IMR-90 (cell line): ENCODE data around the gene MET. TPM values are rescaled to one million over a fixed set of nuclear protein-coding genes. Genes with fewer than 3 reads are reported as not detected.
A peak's percentile ranks its signal among the peaks of the same experiment; 100 is the strongest.

Experiments used
- ATAC-seq: fragments of 200-7000 bp; cut with Tn5 transposase; 2 replicates; pipeline ENCODE4 v1.9.1; 2020; ENCODE audit warnings: low read depth, mild to moderate bottlenecking, moderate library complexity
- BruUV-seq: library from RNA; stranded (reverse); fragments of 400-500 nt; replicated peaks from 2 replicates; lab custom pipeline; 2021; lab: Mats Ljungman, UMichigan
- CTCF ChIA-PET: fragments of 300-600 bp; formaldehyde crosslinking; extraction: SDS; loops from one replicate; lab custom pipeline; 2021; ENCODE audit warnings: antibody characterized with exemption; lab: Yijun Ruan, JAX
- POLR2A ChIA-PET: fragments of 300-600 bp; sonication (Branson Sonifier 250); formaldehyde crosslinking; loops from one replicate; lab custom pipeline; 2022; ENCODE audit warnings: antibody characterized with exemption; ENCODE audit not compliant: unreplicated experiment; lab: Charles Lee
- DNase-seq: peaks from one replicate; pipeline ENCODE4 v3.0.0; 2013
- H2AFZ ChIP-seq: replicated peaks from 2 replicates; pipeline ENCODE3; 2013; ENCODE audit warnings: low read length, mild to moderate bottlenecking; ENCODE audit not compliant: poor library complexity
- H2AK5ac ChIP-seq: 2 replicates; pipeline ENCODE4 v1.6.1; 2013; ENCODE audit warnings: low read depth, low read length, inconsistent platforms
- H2AK9ac ChIP-seq: replicated peaks from 2 replicates; pipeline ENCODE3; 2013; ENCODE audit warnings: mild to moderate bottlenecking, low read depth, low read length, moderate library complexity; ENCODE audit not compliant: poor library complexity
- H2BK120ac ChIP-seq: 2 replicates; pipeline ENCODE4 v1.6.1; 2013; ENCODE audit warnings: low read depth, low read length, inconsistent platforms
- H2BK15ac ChIP-seq: 3 replicates; pipeline ENCODE4 v1.6.1; 2013; ENCODE audit warnings: low read depth, low read length, inconsistent platforms
- H2BK20ac ChIP-seq: 2 replicates; pipeline ENCODE4 v1.6.1; 2013; ENCODE audit warnings: low read depth, mild to moderate bottlenecking, inconsistent platforms, low read length, moderate library complexity
- H2BK5ac ChIP-seq: 2 replicates; pipeline ENCODE4 v1.6.1; 2013; ENCODE audit warnings: mild to moderate bottlenecking, low read depth, low read length, inconsistent platforms; ENCODE audit not compliant: poor library complexity, severe bottlenecking
- H3K14ac ChIP-seq: replicated peaks from 2 replicates; pipeline ENCODE4 v1.6.1; 2013; ENCODE audit warnings: low read depth, low read length, inconsistent platforms
- H3K18ac ChIP-seq: 2 replicates; pipeline ENCODE4 v1.6.1; 2013; ENCODE audit warnings: low read depth, low read length, control low read depth
- H3K23ac ChIP-seq: 2 replicates; pipeline ENCODE4 v1.6.1; 2013; ENCODE audit warnings: low read depth, low read length, inconsistent platforms
- H3K27ac ChIP-seq: 2 replicates; pipeline ENCODE4 v1.5.1; 2013; ENCODE audit warnings: mild to moderate bottlenecking, control low read depth, low read length; ENCODE audit not compliant: insufficient read depth
- H3K27me3 ChIP-seq: 2 replicates; pipeline ENCODE4 v1.6.1; 2013; ENCODE audit warnings: low read length; ENCODE audit not compliant: control insufficient read depth, insufficient read depth
- H3K36me3 ChIP-seq: 2 replicates; pipeline ENCODE4 v1.6.1; 2013; ENCODE audit warnings: low read length, mixed read lengths; ENCODE audit not compliant: control insufficient read depth, insufficient read depth
- H3K4ac ChIP-seq: 2 replicates; pipeline ENCODE4 v1.6.1; 2013; ENCODE audit warnings: low read depth, low read length, inconsistent platforms
- H3K4me1 ChIP-seq: 2 replicates; pipeline ENCODE4 v1.6.1; 2013; ENCODE audit warnings: low read length, mixed read lengths; ENCODE audit not compliant: control insufficient read depth, insufficient read depth
- H3K4me2 ChIP-seq: 2 replicates; pipeline ENCODE4 v1.6.1; 2013; ENCODE audit warnings: low read depth, mild to moderate bottlenecking, control low read depth, low read length, moderate library complexity
- H3K4me3 ChIP-seq: 2 replicates; pipeline ENCODE4 v1.5.1; 2013; ENCODE audit warnings: low read depth, mild to moderate bottlenecking, control low read depth, low read length, moderate library complexity; ENCODE audit not compliant: insufficient read depth
- H3K56ac ChIP-seq: 2 replicates; pipeline ENCODE4 v1.6.1; 2013; ENCODE audit warnings: low read length, inconsistent platforms; ENCODE audit not compliant: insufficient read depth; ENCODE audit errors: extremely low read depth
- H3K79me1 ChIP-seq, 2 experiments: 2 replicates each; pipeline ENCODE4 v1.6.1; 2013; ENCODE audit warnings: low read length in 2 of 2, inconsistent platforms in 1 of 2, low read depth in 1 of 2
- H3K9ac ChIP-seq: 2 replicates; pipeline ENCODE4 v1.6.1; 2013; ENCODE audit warnings: low read depth, low read length, control low read depth
- H3K9me1 ChIP-seq: 2 replicates; pipeline ENCODE4 v1.6.1; 2013; ENCODE audit warnings: low read length, inconsistent platforms; ENCODE audit not compliant: insufficient read depth
- H3K9me3 ChIP-seq: 2 replicates; pipeline ENCODE4 v1.6.1; 2013; ENCODE audit warnings: low read length; ENCODE audit not compliant: control insufficient read depth, insufficient read depth
- H4K20me1 ChIP-seq: 2 replicates; pipeline ENCODE4 v1.6.1; 2013; ENCODE audit warnings: low read length, inconsistent platforms; ENCODE audit not compliant: insufficient read depth
- H4K5ac ChIP-seq: 2 replicates; pipeline ENCODE4 v1.6.1; 2013; ENCODE audit warnings: mild to moderate bottlenecking, low read depth, low read length, control low read depth
- H4K8ac ChIP-seq, 2 experiments: 2 replicates each; pipeline ENCODE4 v1.6.1; 2013; ENCODE audit warnings: low read depth in 2 of 2, low read length in 2 of 2, control low read depth in 1 of 2, inconsistent platforms in 1 of 2
- H4K91ac ChIP-seq: 2 replicates; pipeline ENCODE4 v1.6.1; 2013; ENCODE audit warnings: low read depth, low read length, inconsistent platforms; ENCODE audit not compliant: insufficient read depth
- BHLHE40 ChIP-seq: fragments of 150-350 bp; IDR thresholded peaks from 2 replicates; pipeline ENCODE4 v1.6.1; 2016; ENCODE audit warnings: mild to moderate bottlenecking, low read depth, low read length
- CEBPB ChIP-seq: IDR thresholded peaks from 2 replicates; pipeline ENCODE4 v1.6.1; 2012; ENCODE audit warnings: low read depth, low read length, improper control_type of control experiment
- CHD1 ChIP-seq: IDR thresholded peaks from 2 replicates; pipeline ENCODE4 v1.6.1; 2012; ENCODE audit warnings: low read depth, low read length, improper control_type of control experiment
- CTCF ChIP-seq: conservative IDR thresholded peaks from 2 replicates; pipeline ENCODE4 v1.5.1; 2012; ENCODE audit warnings: mild to moderate bottlenecking, low read depth, low read length, improper control_type of control experiment
- ELK1 ChIP-seq: fragments of 150-350 bp; IDR thresholded peaks from 2 replicates; pipeline ENCODE4 v1.6.1; 2016; ENCODE audit warnings: low read depth, mild to moderate bottlenecking, low read length, moderate library complexity, borderline replicate concordance
- FOS ChIP-seq: fragments of 150-350 bp; IDR thresholded peaks from 2 replicates; pipeline ENCODE4 v1.6.1; 2016; ENCODE audit warnings: low read depth, low read length
- MAFK ChIP-seq: IDR thresholded peaks from 2 replicates; pipeline ENCODE4 v1.6.1; 2012; ENCODE audit warnings: low read depth, low read length, improper control_type of control experiment
- MAZ ChIP-seq: IDR thresholded peaks from 2 replicates; pipeline ENCODE4 v1.6.1; 2012; ENCODE audit warnings: low read depth, mild to moderate bottlenecking, low read length, improper control_type of control experiment, moderate library complexity, borderline replicate concordance
- MXI1 ChIP-seq: IDR thresholded peaks from 2 replicates; pipeline ENCODE4 v1.6.1; 2012; ENCODE audit warnings: low read depth, mild to moderate bottlenecking, low read length, moderate library complexity, borderline replicate concordance
- NFE2L2 ChIP-seq: fragments of 150-350 bp; IDR thresholded peaks from 2 replicates; pipeline ENCODE4 v1.6.1; 2016; ENCODE audit warnings: low read depth, mild to moderate bottlenecking, low read length
- POLR2A ChIP-seq: IDR thresholded peaks from 2 replicates; pipeline ENCODE4 v1.6.1; 2012; ENCODE audit warnings: mild to moderate bottlenecking, low read depth, low read length
- RAD21 ChIP-seq: IDR thresholded peaks from 2 replicates; pipeline ENCODE4 v1.6.1; 2012; ENCODE audit warnings: low read length, improper control_type of control experiment
- RCOR1 ChIP-seq: IDR thresholded peaks from 2 replicates; pipeline ENCODE4 v1.6.1; 2012; ENCODE audit warnings: mild to moderate bottlenecking, low read length, improper control_type of control experiment; ENCODE audit not compliant: insufficient replicate concordance
- RFX5 ChIP-seq: IDR thresholded peaks from 2 replicates; pipeline ENCODE4 v1.8.0; 2012; ENCODE audit warnings: low read depth, mild to moderate bottlenecking, low read length, moderate library complexity
- SMC3 ChIP-seq: fragments of 150-350 bp; IDR thresholded peaks from 2 replicates; pipeline ENCODE4 v1.6.1; 2016; ENCODE audit warnings: low read depth, mild to moderate bottlenecking, antibody characterized with exemption, low read length, moderate library complexity
- USF2 ChIP-seq: fragments of 150-350 bp; IDR thresholded peaks from 2 replicates; pipeline ENCODE4 v1.6.1; 2017; ENCODE audit warnings: mild to moderate bottlenecking, antibody characterized with exemption, low read length, low read depth
- WGBS, 2 experiments: methylation state at CpG; one replicate each; pipeline versions ENCODE4 v1.1.5 to v1.1.7; 2013; ENCODE audit warnings: missing lambda C conversion rate in 2 of 2; ENCODE audit not compliant: insufficient read length in 1 of 2; ENCODE audit errors: extremely low coverage in 2 of 2; 5-methylcytosine and 5-hydroxymethylcytosine counted together
- dilution Hi-C: fragments of 300-500 bp; cut with HindIII; formaldehyde crosslinking; loops from one replicate; pipeline ENCODE4 v1.14.3; 2018; ENCODE audit warnings: low sequenced_read_pairs; ENCODE audit not compliant: unreplicated experiment
- in situ Hi-C: fragments of 300-500 bp; cut with MboI; formaldehyde crosslinking; loops from 3 replicates; pipeline ENCODE4 v1.14.3; 2019; ENCODE audit warnings: low sequenced_read_pairs, inconsistent platforms, mixed read lengths
- intact Hi-C: fragments of 100-400 bp; cut with micrococcal nuclease; formaldehyde crosslinking; loops from 2 replicates; pipeline ENCODE4 v1.10.0; 2022
- polyA plus RNA-seq, 3 experiments: library from polyadenylated mRNA; depleted of rRNA; stranded (reverse); fragments of >200 nt; gene quantifications; 2 replicates each; pipeline ENCODE4 v1.2.3, GENCODE V29; 2012; ENCODE audit warnings: low replicate concordance in 1 of 3
- total RNA-seq: library from RNA; depleted of rRNA; stranded (reverse); fragments of >200 nt; gene quantifications from 2 replicates; pipeline ENCODE4 v1.2.3, GENCODE V29; 2012

The MET gene
- total and polyA plus RNA-seq, 2 of the 4 experiments (the other 2 are of a cell fraction) = 15.0 to 84.6 TPM

- H3K23ac ChIP-seq = no peak overlapping the region
- intact Hi-C loops = loop anchor here (5.0 kb wide), 1 partner anchor 43 kb away; no protein-coding TSS in a partner anchor
- no peak overlapping the region for H4K5ac ChIP-seq
- no peak for DNase-seq
- no peaks in the 10 kb centered on the region for H3K36me3 ChIP-seq
- H3K4ac ChIP-seq = no peak overlapping the region
- WGBS, 2 experiments = 33% methylated on average over 1 of the region's 6 CpGs; no CpG with 5 or more reads in 1 of the 2 experiments
- H2BK5ac ChIP-seq = no peak overlapping the region
- peak overlapping the region; percentile 16 for H2AFZ ChIP-seq
- H2BK20ac ChIP-seq = no peak overlapping the region
- H4K8ac ChIP-seq = no peak overlapping the region
- no peak overlapping the region for H3K9ac ChIP-seq
- dilution Hi-C loops = no loop called here
- in situ Hi-C loops = no loop called here
- H3K27ac ChIP-seq = no peak overlapping the region
- no peak overlapping the region for H2BK120ac ChIP-seq
- H4K91ac ChIP-seq = no peak overlapping the region
- ATAC-seq = no peak
- no peak overlapping the region for H3K56ac ChIP-seq
- H3K14ac ChIP-seq = peak overlapping the region; percentile 17; the same call in 1 of the 2 replicates
- H3K9me3 ChIP-seq = no peaks in the 10 kb centered on the region
- no TSS peak for BruUV-seq
- H3K18ac ChIP-seq = no peak overlapping the region
- POLR2A ChIA-PET = no interaction called here
- H2BK15ac ChIP-seq = no peak overlapping the region
- no peak for TF ChIP-seq POLR2A
- TF ChIP-seq SMC3 = no peak
- TF ChIP-seq NFE2L2 = no peak
- no peak for TF ChIP-seq RAD21
- no peak for TF ChIP-seq MAFK
- no peak for TF ChIP-seq RFX5
- TF ChIP-seq USF2 = no peak
- no peak for TF ChIP-seq CEBPB
- no peak for TF ChIP-seq RCOR1
- TF ChIP-seq CHD1 = no peak
- no peak for TF ChIP-seq BHLHE40
- no peak for TF ChIP-seq CTCF
- no peak for TF ChIP-seq MXI1
- TF ChIP-seq FOS = no peak
- TF ChIP-seq MAZ = no peak
- TF ChIP-seq ELK1 = no peak
- CTCF ChIA-PET = no interaction called here
- no peak overlapping the region for H3K4me2 ChIP-seq
- no peaks in the 10 kb centered on the region; the same call in 1 of the 2 replicates for H3K9me1 ChIP-seq
- H3K27me3 ChIP-seq = no peaks in the 10 kb centered on the region
- peaks cover 8% of the 10 kb centered on the region for H3K4me1 ChIP-seq
- H2AK5ac ChIP-seq = 0 out of 2 replicates have a peak overlapping the region, but pooled peaks have one; percentile 9
- no peak overlapping the region for H2AK9ac ChIP-seq
- H4K20me1 ChIP-seq = no peaks in the 10 kb centered on the region
- peaks cover 3 to 4% of the 10 kb centered on the region in 2 experiments; a peak in 2 of 4 replicates for H3K79me1 ChIP-seq
- no peak overlapping the region for H3K4me3 ChIP-seq
Measured at GRCh38 chr7:116734710-116735109, 62.7 kb downstream of the MET start.
